MM.1S (cell line): ENCODE measurements around the gene MPV17.
A peak's percentile ranks its signal among the peaks of the same experiment; 100 is the strongest.
"Not testable (repeated sequence)": the region's sequence is repeated elsewhere in the genome, so short reads cannot be mapped to it uniquely, and the experiment has no call there.

Source experiments
- DNase-seq: peaks from one replicate; pipeline ENCODE4 v3.0.0-alpha.2; 2015
- H2AFZ ChIP-seq: fragments of 300-600 bp; sonication (generic); 2 replicates; pipeline ENCODE4 v1.6.0; 2016; ENCODE audit warnings: antibody characterized with exemption, low read length
- H3F3A ChIP-seq: fragments of 300-600 bp; sonication (generic); 2 replicates; pipeline ENCODE4 v1.6.1; 2016; ENCODE audit warnings: mild to moderate bottlenecking, antibody characterized with exemption, low read length, moderate library complexity, mixed read lengths; ENCODE audit not compliant: insufficient read depth
- H3K27ac ChIP-seq: fragments of 300-600 bp; sonication (generic); 2 replicates; pipeline ENCODE4 v1.5.1; 2016; ENCODE audit warnings: mild to moderate bottlenecking, low read length
- H3K27me3 ChIP-seq: fragments of 300-600 bp; sonication (generic); replicated peaks from 2 replicates; pipeline ENCODE4 v1.6.0; 2016; ENCODE audit warnings: low read length; ENCODE audit not compliant: insufficient read depth
- H3K36me3 ChIP-seq: fragments of 300-600 bp; sonication (generic); replicated peaks from 2 replicates; pipeline ENCODE4 v1.6.1; 2016; ENCODE audit warnings: mild to moderate bottlenecking, low read length, mixed read lengths; ENCODE audit not compliant: insufficient read depth
- H3K4me1 ChIP-seq: fragments of 300-600 bp; sonication (generic); 2 replicates; pipeline ENCODE4 v1.6.1; 2016; ENCODE audit warnings: low read length, mixed read lengths
- H3K4me2 ChIP-seq: fragments of 300-600 bp; sonication (generic); 2 replicates; pipeline ENCODE4 v1.6.0; 2016; ENCODE audit warnings: low read depth, low read length
- H3K4me3 ChIP-seq: fragments of 300-600 bp; sonication (generic); 2 replicates; pipeline ENCODE4 v1.5.1; 2016; ENCODE audit warnings: low read length, mixed read lengths
- H3K79me2 ChIP-seq: fragments of 300-600 bp; sonication (generic); 2 replicates; pipeline ENCODE4 v1.6.1; 2016; ENCODE audit warnings: mixed run types, low read length, mixed read lengths
- H3K9ac ChIP-seq: fragments of 300-600 bp; sonication (generic); 2 replicates; pipeline ENCODE4 v1.6.1; 2016; ENCODE audit warnings: low read length, mixed read lengths
- H3K9me2 ChIP-seq: fragments of 300-600 bp; sonication (generic); replicated peaks from 2 replicates; pipeline ENCODE4 v1.6.1; 2016; ENCODE audit warnings: mild to moderate bottlenecking, low read length, mixed read lengths; ENCODE audit not compliant: insufficient read depth
- H3K9me3 ChIP-seq: fragments of 300-600 bp; sonication (generic); replicated peaks from 2 replicates; pipeline ENCODE4 v1.6.1; 2016; ENCODE audit warnings: mild to moderate bottlenecking, low read length, mixed read lengths; ENCODE audit not compliant: insufficient read depth
- H4K20me1 ChIP-seq: fragments of 300-600 bp; sonication (generic); 2 replicates; pipeline ENCODE4 v1.6.1; 2016; ENCODE audit warnings: mild to moderate bottlenecking, low read length, moderate library complexity, mixed read lengths; ENCODE audit not compliant: insufficient read depth
- CTCF ChIP-seq: fragments of 300-600 bp; sonication (generic); IDR thresholded peaks from 2 replicates; pipeline ENCODE4 v1.5.1; 2016; ENCODE audit warnings: antibody characterized with exemption, low read length, mixed read lengths
- EZH2 ChIP-seq: fragments of 300-600 bp; sonication (generic); optimal IDR thresholded peaks from 2 replicates; pipeline ENCODE3; 2017; ENCODE audit warnings: low read depth, mild to moderate bottlenecking, antibody characterized with exemption, low read length, mixed read lengths
- EZH2phosphoT487 ChIP-seq: fragments of 300-600 bp; sonication (generic); IDR thresholded peaks from 2 replicates; pipeline ENCODE4 v1.6.1; 2018; ENCODE audit warnings: antibody characterized with exemption, low read length

MPV17 gene

GRCh38 chr2:27304488-27305240 lies 18.2 kb downstream of the MPV17 start:
- DNase-seq: no peak
- no peaks in the 10 kb centered on the region for H3K9me3 ChIP-seq
- H3K9me2 ChIP-seq: no peaks in the 10 kb centered on the region
- H3K36me3 ChIP-seq: no peaks in the 10 kb centered on the region
- no peak overlapping the region for H3K27ac ChIP-seq
- H3K79me2 ChIP-seq: no peaks in the 10 kb centered on the region
- no peaks in the 10 kb centered on the region for H3K4me1 ChIP-seq
- no peaks in the 10 kb centered on the region for H4K20me1 ChIP-seq
- no peak overlapping the region for H3K9ac ChIP-seq
- no peak overlapping the region for H3K4me3 ChIP-seq
- no peak overlapping the region for H3K4me2 ChIP-seq
- H2AFZ ChIP-seq: no peak overlapping the region
- TF ChIP-seq CTCF (no peak), EZH2phosphoT487 (no peak), EZH2 (no peak)
- H3F3A ChIP-seq: no peaks in the 10 kb centered on the region
- no peaks in the 10 kb centered on the region for H3K27me3 ChIP-seq

GRCh38 chr2:27303093-27304025 lies 19.5 kb downstream of the MPV17 start:
- peak overlapping the region; percentile 25; the same call in 1 of the 2 replicates for H3K9ac ChIP-seq
- peak; percentile 82 for DNase-seq

GRCh38 chr2:27300606-27301005 lies 22.3 kb downstream of the MPV17 start:
- not testable (repeated sequence) for H3F3A ChIP-seq, H3K4me1 ChIP-seq, DNase-seq, H2AFZ ChIP-seq, H3K27me3 ChIP-seq, H3K4me2 ChIP-seq, H3K4me3 ChIP-seq, H3K9me2 ChIP-seq, H4K20me1 ChIP-seq, H3K36me3 ChIP-seq, H3K27ac ChIP-seq, H3K79me2 ChIP-seq, H3K9me3 ChIP-seq, H3K9ac ChIP-seq

More at GRCh38 chr2:27303093-27304025, 19.5 kb downstream of the MPV17 start:
- peak overlapping the region; percentile 75 for H2AFZ ChIP-seq
- H3K4me1 ChIP-seq: no peaks in the 10 kb centered on the region
- H3K4me2 ChIP-seq: peak overlapping the region; percentile 44
- H3K36me3 ChIP-seq: no peaks in the 10 kb centered on the region
- no peaks in the 10 kb centered on the region for H3K9me3 ChIP-seq
- no peaks in the 10 kb centered on the region for H3K79me2 ChIP-seq
- H3F3A ChIP-seq: no peaks in the 10 kb centered on the region
- no peaks in the 10 kb centered on the region for H3K9me2 ChIP-seq
- no peak for TF ChIP-seq EZH2phosphoT487
- no peak for TF ChIP-seq EZH2
- TF ChIP-seq CTCF: peak; percentile 69
- H3K4me3 ChIP-seq: peak overlapping the region; percentile 53
- no peaks in the 10 kb centered on the region for H4K20me1 ChIP-seq
- no peaks in the 10 kb centered on the region for H3K27me3 ChIP-seq
- H3K27ac ChIP-seq: no peak overlapping the region
